Pancreas (tissue), 10 donors: ENCODE data around the gene MYZAP. TPM values are rescaled to one million over a fixed set of nuclear protein-coding genes. Genes with fewer than 3 reads are reported as not detected.
A peak's percentile ranks its signal among the peaks of the same experiment; 100 is the strongest.

ENCODE experiments used
- ATAC-seq, 4 donors: fragments of 200-7000 bp; cut with Tn5 transposase; one replicate each; pipeline versions ENCODE4 v1.8.0 to v1.9.1; 2020; ENCODE audit warnings: mild to moderate bottlenecking in 4 of 4, moderate library complexity in 4 of 4
- DNase-seq, 6 donors: peaks; one replicate each; pipeline ENCODE4 v3.0.0-alpha.2; 2020
- FAIRE-seq: peaks from 2 replicates; lab custom pipeline; 2012; peaks lifted over from hg19 to GRCh38; lab: Jason Lieb, UNC
- H3K27ac ChIP-seq, 4 donors: fragments of 200-600 bp; sonication (generic); 1 replicate in 3 of 4; 2 replicates in 1 of 4; pipeline versions ENCODE4 v1.5.0 to v1.8.0; 2020
- H3K27me3 ChIP-seq, 4 donors: fragments of 200-600 bp; one replicate each; pipeline ENCODE4 v1.8.0; 2021
- H3K36me3 ChIP-seq, 3 donors: fragments of 200-600 bp; sonication (generic) in 1 of 3; one replicate each; pipeline versions ENCODE4 v1.5.0 to v1.8.0; 2020 to 2021
- H3K4me1 ChIP-seq, 3 donors: fragments of 200-600 bp; one replicate each; pipeline ENCODE4 v1.8.0; 2021
- H3K4me3 ChIP-seq, 4 donors: fragments of 200-600 bp; sonication (generic) in 2 of 4; one replicate each; pipeline versions ENCODE4 v1.5.0 to v1.8.0; 2020 to 2021
- H3K9me3 ChIP-seq, 4 donors: fragments of 200-600 bp; one replicate each; pipeline ENCODE4 v1.8.0; 2021
- WGBS, 2 donors: extraction: QIAGEN DNeasy Blood & Tissue Kit; methylation state at CpG; one replicate each; pipeline ENCODE4 v1.1.7; 2013; 5-methylcytosine and 5-hydroxymethylcytosine counted together
- intact Hi-C, 3 donors: fragments of 100-400 bp; cut with DNase I; formaldehyde crosslinking; loops; one replicate each; pipeline versions ENCODE4 v1.11.1 to v1.14.2; 2022
- polyA plus RNA-seq, 2 donors: library from polyadenylated mRNA; stranded (reverse); fragments of 200-250 nt; gene quantifications; one replicate each; pipeline ENCODE4 v1.2.3, GENCODE V29; 2013
- total RNA-seq, 6 donors: library from RNA; stranded (reverse); fragmentation: NEBNext Ultra II Directional in 4 of 6; extraction: Animal tissue kit (Norgen Biotek cat#: 25700) in 4 of 6; gene quantifications; one replicate each; pipeline versions ENCODE4 v1.2.1 to v1.2.4, GENCODE V29; 2021 to 2023
- TF ChIP-seq, protein P1 (sequence below), 4 donors: fragments of 200-600 bp; sonication (generic) in 3 of 4; IDR thresholded peaks; one replicate each; pipeline versions ENCODE4 v1.5.0 to v1.8.0; 2021; ENCODE audit warnings: antibody characterized with exemption in 4 of 4
- donor health status: healthy with polysubstance abuse.
- donor health status: DM: no; HTN: no; CAD: no; lungs with moderate emphysema.
- donor health status: DM: no; HTN: no; CAD: no.
- donor health status: control.
- donor health status: control.
- donor health status: Bipolar disorder and iron deficiency.
- donor health status: DM: yes; HTN: yes; CAD: no.
- donor health status: DM: no; HTN: no; CAD: no.
- donor health status: DM: no; HTN: no; CAD: no.
- donor health status: DM: yes; HTN: yes; CAD: no.

MYZAP gene
- total and polyA plus RNA-seq, 8 donors, result 5.4 to 13.4 (median 9.4) TPM

DNA sequence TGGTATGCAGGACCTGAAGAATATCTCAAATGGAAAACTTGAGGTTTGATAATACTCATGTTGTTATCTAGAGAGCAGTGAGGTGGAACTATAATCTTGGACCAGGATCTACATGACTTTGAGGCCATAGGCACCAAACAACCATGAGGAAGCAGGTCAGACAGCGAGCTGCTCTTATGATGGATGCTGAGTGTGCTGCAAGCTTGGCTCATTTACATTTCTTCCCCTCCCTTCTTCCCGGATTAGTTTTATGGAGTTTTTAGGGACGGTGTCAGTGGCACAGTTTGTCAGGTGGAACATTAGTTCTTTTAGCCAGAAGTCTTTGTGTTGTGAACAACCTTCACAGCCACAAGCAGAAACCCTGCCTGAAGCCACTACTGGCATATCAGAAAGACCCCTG is 8.0 kb upstream of the MYZAP start:
- FAIRE-seq (no peak), DNase-seq (no peak), ATAC-seq (no peak)
- H3K4me1 ChIP-seq, result peaks cover 13 to 18% (median 18%) of the 10 kb centered on the region in 3 donors
- TF ChIP-seq, protein P1, sequence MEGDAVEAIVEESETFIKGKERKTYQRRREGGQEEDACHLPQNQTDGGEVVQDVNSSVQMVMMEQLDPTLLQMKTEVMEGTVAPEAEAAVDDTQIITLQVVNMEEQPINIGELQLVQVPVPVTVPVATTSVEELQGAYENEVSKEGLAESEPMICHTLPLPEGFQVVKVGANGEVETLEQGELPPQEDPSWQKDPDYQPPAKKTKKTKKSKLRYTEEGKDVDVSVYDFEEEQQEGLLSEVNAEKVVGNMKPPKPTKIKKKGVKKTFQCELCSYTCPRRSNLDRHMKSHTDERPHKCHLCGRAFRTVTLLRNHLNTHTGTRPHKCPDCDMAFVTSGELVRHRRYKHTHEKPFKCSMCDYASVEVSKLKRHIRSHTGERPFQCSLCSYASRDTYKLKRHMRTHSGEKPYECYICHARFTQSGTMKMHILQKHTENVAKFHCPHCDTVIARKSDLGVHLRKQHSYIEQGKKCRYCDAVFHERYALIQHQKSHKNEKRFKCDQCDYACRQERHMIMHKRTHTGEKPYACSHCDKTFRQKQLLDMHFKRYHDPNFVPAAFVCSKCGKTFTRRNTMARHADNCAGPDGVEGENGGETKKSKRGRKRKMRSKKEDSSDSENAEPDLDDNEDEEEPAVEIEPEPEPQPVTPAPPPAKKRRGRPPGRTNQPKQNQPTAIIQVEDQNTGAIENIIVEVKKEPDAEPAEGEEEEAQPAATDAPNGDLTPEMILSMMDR (IDR thresholded peaks at IDR 0.05), result no peak
- intact Hi-C loops, result no loop called here
- no peak overlapping the region for H3K4me3 ChIP-seq
- no peaks in the 10 kb centered on the region for H3K36me3 ChIP-seq
- H3K9me3 ChIP-seq, result no peaks in the 10 kb centered on the region
- no peaks in the 10 kb centered on the region for H3K27me3 ChIP-seq
- WGBS, 2 donors, result 95 to 96% methylated on average over 3 of the region's 3 CpGs
- no peak overlapping the region for H3K27ac ChIP-seq

DNA sequence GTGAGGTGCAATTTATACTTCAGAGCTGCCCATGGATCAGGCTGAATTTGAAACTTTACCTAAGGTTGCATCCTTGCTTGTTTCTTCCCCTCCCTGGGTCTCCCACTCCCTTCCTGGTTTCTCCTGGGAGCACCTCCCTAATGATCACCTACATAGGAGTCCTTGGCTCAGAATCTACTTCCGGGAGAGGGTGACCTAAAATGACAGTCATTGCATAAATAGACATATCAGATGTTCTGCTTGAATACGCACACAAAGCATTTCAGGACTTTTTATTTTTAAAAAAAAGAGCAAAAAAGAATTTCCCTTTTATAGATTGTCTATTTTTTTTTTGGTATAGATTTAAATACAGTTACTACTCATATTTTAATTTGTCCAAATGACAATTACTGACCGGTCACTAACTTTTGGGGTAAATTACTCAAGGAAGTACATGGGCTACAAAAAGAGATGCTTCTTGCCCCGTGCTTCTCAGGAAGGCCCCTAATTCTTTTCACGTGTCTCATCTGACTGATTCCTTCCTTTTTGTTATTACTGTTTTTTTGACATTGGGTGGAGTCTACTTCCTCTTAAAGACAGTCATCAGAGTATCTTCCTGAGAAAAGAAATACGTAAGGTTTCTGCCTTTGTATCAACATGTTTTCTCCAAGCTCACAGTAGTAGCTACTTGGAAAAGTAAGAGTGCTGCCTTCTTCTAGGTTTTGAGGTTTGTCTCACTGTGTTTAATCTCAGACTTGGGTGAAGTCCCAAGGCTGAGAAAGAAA is 4.9 kb upstream of the MYZAP start:
- Histone ChIP-seq H3K27ac (no peak overlapping the region), H3K9me3 (no peaks in the 10 kb centered on the region), H3K27me3 (no peaks in the 10 kb centered on the region), H3K36me3 (no peaks in the 10 kb centered on the region), H3K4me1 (peaks cover 7 to 21% (median 15%) of the 10 kb centered on the region in 3 donors), H3K4me3 (no peak overlapping the region)
- intact Hi-C loops, result no loop called here
- TF ChIP-seq, protein P1 (IDR thresholded peaks at IDR 0.05), result no peak
- ATAC-seq (no peak), DNase-seq (no peak), FAIRE-seq (no peak)
- 59 to 64% methylated on average over 6 of the region's 6 CpGs for WGBS, 2 donors

DNA sequence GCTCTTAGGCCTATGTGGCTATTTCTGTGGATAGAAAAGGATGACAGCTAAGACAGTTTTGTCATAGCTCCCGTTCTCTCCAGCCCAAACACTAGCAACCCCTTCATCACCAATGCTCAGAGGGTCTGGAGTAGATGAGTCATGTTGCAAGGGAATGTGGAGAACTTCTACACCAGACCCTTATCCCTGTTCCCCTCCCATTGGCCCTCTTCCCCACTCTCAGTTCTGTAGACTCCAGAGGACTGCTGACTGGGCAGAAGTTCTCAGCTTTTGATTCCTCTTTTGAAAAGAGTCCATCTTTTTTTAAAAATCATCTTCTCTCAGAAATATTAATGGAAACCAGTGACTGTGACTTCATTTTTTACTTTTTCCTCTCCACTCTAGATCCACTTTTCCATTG is 2.4 kb upstream of the MYZAP start:
- WGBS, 2 donors, result 81 to 95% methylated on average over 1 of the region's 1 CpG
- Histone ChIP-seq H3K27me3 (no peaks in the 10 kb centered on the region), H3K27ac (peak overlapping the region in 2 of 4 donors; percentile 54 to 91), H3K4me1 (peaks cover 13 to 23% (median 17%) of the 10 kb centered on the region in 3 donors), H3K9me3 (no peaks in the 10 kb centered on the region), H3K36me3 (no peaks in the 10 kb centered on the region), H3K4me3 (no peak overlapping the region)
- DNase-seq, result no peak
- intact Hi-C loops, result no loop called here
- TF ChIP-seq, protein P1 (IDR thresholded peaks at IDR 0.05), result no peak
- ATAC-seq, result no peak
- no peak for FAIRE-seq

DNA sequence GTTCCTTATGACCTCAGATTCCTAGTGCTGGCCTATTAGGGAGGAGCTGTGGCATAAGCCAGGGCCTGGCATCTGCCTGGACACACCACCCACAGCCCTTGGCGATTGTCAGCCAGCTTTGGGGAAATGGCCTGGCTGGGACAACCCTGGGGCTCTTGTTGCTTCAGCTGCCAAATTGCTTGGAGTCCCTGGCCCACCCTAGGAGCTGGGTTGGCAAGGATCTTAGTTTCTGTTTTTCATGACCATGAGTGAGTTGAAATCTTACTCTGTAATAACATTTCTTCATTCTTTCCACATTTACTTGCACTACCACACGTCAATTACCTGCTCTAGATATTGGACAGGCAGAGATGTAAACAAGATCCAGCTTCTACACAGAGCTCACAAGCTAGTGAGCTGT is 1.9 kb upstream of the MYZAP start:
- 12 to 32% methylated on average over 2 of the region's 2 CpGs for WGBS, 2 donors
- FAIRE-seq (no peak), DNase-seq (no peak), ATAC-seq (peak in 2 of 4 donors; percentile 8 to 9)
- intact Hi-C loops, result no loop called here
- TF ChIP-seq, protein P1 (IDR thresholded peaks at IDR 0.05), result no peak
- H3K27ac ChIP-seq, result peak overlapping the region in 3 of 4 donors; percentile 39 to 91 (median 54)
- no peaks in the 10 kb centered on the region for H3K9me3 ChIP-seq
- H3K36me3 ChIP-seq, result no peaks in the 10 kb centered on the region
- no peak overlapping the region for H3K4me3 ChIP-seq
- H3K27me3 ChIP-seq, result no peaks in the 10 kb centered on the region
- H3K4me1 ChIP-seq, result peaks cover 17 to 28% (median 21%) of the 10 kb centered on the region in 3 donors
